CD8-positive, alpha-beta memory T cell (primary cell): Measurements from ENCODE around the gene ELAVL1. TPM values are rescaled to one million over a fixed set of nuclear protein-coding genes. Genes with fewer than 3 reads are reported as not detected.
A peak's percentile ranks its signal among the peaks of the same experiment; 100 is the strongest.

Source experiments
- CTCF ChIA-PET: fragments of 350-600 bp; sonication (Branson Sonifier 250); formaldehyde crosslinking; loops from one replicate; lab custom pipeline; 2021; ENCODE audit warnings: antibody characterized with exemption; lab: Charles Lee
- POLR2A ChIA-PET: fragments of 350-600 bp; sonication (Branson Sonifier 250); formaldehyde crosslinking; loops from one replicate; lab custom pipeline; 2021; ENCODE audit warnings: antibody characterized with exemption; lab: Charles Lee
- DNase-seq, 5 donors: peaks; one replicate each; pipeline versions ENCODE4 v3.0.0 to v3.0.0-alpha.2; 2020 to 2022; ENCODE audit warnings: mixed read lengths in 1 of 5
- H3K27ac ChIP-seq: one replicate; pipeline ENCODE4 v1.7.0; 2013; ENCODE audit warnings: low read depth, mild to moderate bottlenecking, low read length, moderate library complexity
- H3K27me3 ChIP-seq: 2 replicates; pipeline ENCODE4 v1.7.0; 2013; ENCODE audit warnings: low read length, mild to moderate bottlenecking; ENCODE audit not compliant: insufficient read depth, poor library complexity, severe bottlenecking
- H3K36me3 ChIP-seq: 2 replicates; pipeline ENCODE4 v1.7.0; 2013; ENCODE audit warnings: mild to moderate bottlenecking, low read length, moderate library complexity; ENCODE audit not compliant: insufficient read depth
- H3K4me1 ChIP-seq: 2 replicates; pipeline ENCODE4 v1.7.0; 2013; ENCODE audit warnings: mild to moderate bottlenecking, low read length, moderate library complexity; ENCODE audit not compliant: insufficient read depth
- H3K4me3 ChIP-seq: 2 replicates; pipeline ENCODE4 v1.7.0; 2013; ENCODE audit warnings: mild to moderate bottlenecking, low read length
- H3K9me3 ChIP-seq: 2 replicates; pipeline ENCODE4 v1.7.0; 2013; ENCODE audit warnings: mild to moderate bottlenecking, low read length
- H3K27ac Mint-ChIP-seq, 8 donors: one replicate each; pipeline ENCODE4 v1.8.0; 2020 to 2021; ENCODE audit warnings: mixed read lengths in 8 of 8, mild to moderate bottlenecking in 6 of 8, inconsistent platforms in 3 of 8, moderate library complexity in 3 of 8
- H3K27me3 Mint-ChIP-seq, 2 donors: one replicate each; pipeline ENCODE4 v1.8.0; 2020 to 2021; ENCODE audit warnings: mixed read lengths in 2 of 2, mild to moderate bottlenecking in 1 of 2, moderate library complexity in 1 of 2
- H3K36me3 Mint-ChIP-seq, 3 donors: one replicate each; pipeline ENCODE4 v1.8.0; 2020 to 2021; ENCODE audit warnings: mixed read lengths in 3 of 3, inconsistent platforms in 1 of 3, mild to moderate bottlenecking in 1 of 3
- H3K4me1 Mint-ChIP-seq, 3 donors: one replicate each; pipeline ENCODE4 v1.8.0; 2020 to 2021; ENCODE audit warnings: mixed read lengths in 3 of 3, inconsistent platforms in 1 of 3, mild to moderate bottlenecking in 1 of 3
- H3K4me3 Mint-ChIP-seq, 7 donors: one replicate each; pipeline ENCODE4 v1.8.0; 2020 to 2021; ENCODE audit warnings: mixed read lengths in 7 of 7, mild to moderate bottlenecking in 6 of 7, moderate library complexity in 4 of 7, inconsistent platforms in 2 of 7
- H3K9me3 Mint-ChIP-seq, 5 donors: one replicate each; pipeline ENCODE4 v1.8.0; 2020 to 2022; ENCODE audit warnings: mixed read lengths in 5 of 5, mild to moderate bottlenecking in 3 of 5, moderate library complexity in 2 of 5, inconsistent platforms in 1 of 5
- polyA plus RNA-seq: library from polyadenylated mRNA; unstranded; fragments of 300-500 nt; fragmentation: Illumina TruSeq; gene quantifications from one replicate; pipeline ENCODE4 v1.2.3, GENCODE V29; 2021
- total RNA-seq, 2 experiments: library from RNA; stranded (reverse); gene quantifications; one replicate each; pipeline ENCODE4 v1.2.3, GENCODE V29; 2021

ELAVL1 gene
- total and polyA plus RNA-seq, 3 experiments from 2014 or later: 63.3 to 164 (median 156) TPM

- Histone ChIP-seq H3K36me3 (peaks cover 26% of the 10 kb centered on the region), H3K4me1 (no peaks in the 10 kb centered on the region), H3K9me3 (no peaks in the 10 kb centered on the region), H3K4me3 (no peak overlapping the region), H3K27ac (no peak overlapping the region), H3K27me3 (no peaks in the 10 kb centered on the region)
- H3K27me3 Mint-ChIP-seq: no peaks in the 10 kb centered on the region
- peak overlapping the region in 1 of 8 donors; percentile 54 for H3K27ac Mint-ChIP-seq
- ChIA-PET POLR2A (no interaction called here), CTCF (no interaction called here)
- DNase-seq: no peak
- H3K9me3 Mint-ChIP-seq: no peaks in the 10 kb centered on the region
- H3K4me1 Mint-ChIP-seq: peaks cover 3 to 13% (median 11%) of the 10 kb centered on the region in 3 donors
- peaks cover 0 to 93% (median 4%) of the 10 kb centered on the region in 3 donors for H3K36me3 Mint-ChIP-seq
- no peak overlapping the region for H3K4me3 Mint-ChIP-seq
Measured at GRCh38 chr19:7982651-7983099, 22.8 kb downstream of the ELAVL1 start.

DNA sequence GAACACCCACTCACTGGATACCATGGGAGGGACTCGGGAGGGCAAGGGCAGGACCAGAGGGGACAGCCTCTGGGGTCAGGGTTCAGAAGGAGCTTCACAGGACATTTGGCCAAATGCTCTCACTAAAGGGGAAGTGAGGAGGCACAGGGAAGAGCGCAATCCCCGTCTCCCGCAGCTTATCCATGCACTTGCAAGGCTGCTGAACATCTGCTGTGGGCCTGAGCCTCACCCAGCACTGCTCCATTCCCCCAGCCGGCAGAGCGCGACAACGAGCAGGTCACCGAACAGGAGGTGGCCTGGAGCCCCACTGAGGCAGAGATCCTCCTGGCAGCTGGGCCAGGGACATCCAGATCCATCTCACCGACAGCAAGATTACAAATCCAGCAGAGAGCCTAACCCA, 23.3 kb downstream of the ELAVL1 start:
- H3K27me3 ChIP-seq: no peaks in the 10 kb centered on the region
- CTCF ChIA-PET: no interaction called here
- no peaks in the 10 kb centered on the region for H3K9me3 Mint-ChIP-seq

DNA sequence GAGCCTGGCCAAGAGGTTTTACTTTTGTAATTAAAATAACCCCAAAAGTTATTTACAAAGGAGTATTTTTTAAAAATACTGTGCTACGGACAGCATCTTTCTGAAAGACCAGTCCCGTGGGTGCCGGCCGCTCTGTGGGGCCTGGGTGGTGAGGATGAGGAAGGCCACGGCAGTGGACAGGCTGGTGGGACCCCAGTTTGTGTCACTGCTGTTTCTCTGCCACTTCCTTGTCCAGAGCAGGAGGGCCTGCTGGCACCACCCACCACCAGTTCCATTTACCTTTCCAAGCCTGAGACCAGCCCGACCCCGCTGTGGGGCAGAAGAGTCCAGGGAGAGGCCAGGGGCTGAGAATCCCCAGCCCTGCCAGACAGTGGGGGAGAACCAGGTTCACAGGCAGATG, 23.8 kb downstream of the ELAVL1 start:
- Histone ChIP-seq H3K9me3 (no peaks in the 10 kb centered on the region), H3K4me3 (no peak overlapping the region), H3K27ac (no peak overlapping the region), H3K4me1 (no peaks in the 10 kb centered on the region), H3K36me3 (peaks cover 26% of the 10 kb centered on the region), H3K27me3 (no peaks in the 10 kb centered on the region)
- Mint-ChIP-seq H3K27me3 (no peaks in the 10 kb centered on the region), H3K4me1 (peaks cover 1 to 7% (median 7%) of the 10 kb centered on the region in 3 donors), H3K36me3 (peaks cover 0 to 92% (median 2%) of the 10 kb centered on the region in 3 donors), H3K9me3 (no peaks in the 10 kb centered on the region), H3K4me3 (no peak overlapping the region), H3K27ac (no peak overlapping the region)
- ChIA-PET CTCF (no interaction called here), POLR2A (no interaction called here)
- no peak for DNase-seq

More for the DNA sequence above, 23.3 kb downstream of the ELAVL1 start:
- no peak overlapping the region for H3K4me3 Mint-ChIP-seq
- POLR2A ChIA-PET: no interaction called here
- no peaks in the 10 kb centered on the region for H3K27me3 Mint-ChIP-seq
- no peak for DNase-seq
- Histone ChIP-seq H3K4me1 (no peaks in the 10 kb centered on the region), H3K9me3 (no peaks in the 10 kb centered on the region), H3K36me3 (peaks cover 26% of the 10 kb centered on the region), H3K27ac (no peak overlapping the region), H3K4me3 (no peak overlapping the region)
- H3K36me3 Mint-ChIP-seq: peaks cover 0 to 92% (median 4%) of the 10 kb centered on the region in 3 donors
- no peak overlapping the region for H3K27ac Mint-ChIP-seq
- peaks cover 1 to 9% (median 8%) of the 10 kb centered on the region in 3 donors for H3K4me1 Mint-ChIP-seq

DNA sequence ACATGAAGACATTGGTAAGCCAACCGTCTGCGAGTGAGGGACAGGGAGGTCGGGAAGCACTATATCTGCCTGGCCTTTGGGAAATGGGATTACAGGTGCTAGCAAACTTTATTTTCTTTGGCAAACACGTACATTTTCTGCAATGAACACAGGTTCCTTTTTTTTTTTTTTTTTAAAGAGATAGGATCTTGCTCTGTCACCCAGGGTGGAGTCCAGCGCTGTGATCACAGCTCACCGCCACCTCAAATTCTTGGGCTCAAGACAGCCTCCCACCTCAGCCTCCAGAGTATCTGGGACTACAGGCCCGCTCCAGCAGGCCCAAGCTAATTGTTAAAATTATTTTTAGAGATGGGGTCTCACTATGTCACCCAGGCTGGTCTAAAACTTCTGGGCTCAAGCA, 24.2 kb downstream of the ELAVL1 start:
- no peak overlapping the region for H3K27ac ChIP-seq
- H3K4me3 ChIP-seq: no peak overlapping the region
- H3K36me3 Mint-ChIP-seq: peaks cover 0 to 89% (median 0%) of the 10 kb centered on the region in 3 donors
- peaks cover 1 to 3% (median 2%) of the 10 kb centered on the region in 3 donors for H3K4me1 Mint-ChIP-seq
- no peaks in the 10 kb centered on the region for H3K27me3 Mint-ChIP-seq
- no peak overlapping the region for H3K27ac Mint-ChIP-seq
- ChIA-PET POLR2A (no interaction called here), CTCF (no interaction called here)
- peaks cover 26% of the 10 kb centered on the region for H3K36me3 ChIP-seq
- no peak for DNase-seq
- no peaks in the 10 kb centered on the region for H3K9me3 Mint-ChIP-seq
- no peaks in the 10 kb centered on the region for H3K4me1 ChIP-seq
- no peak overlapping the region for H3K4me3 Mint-ChIP-seq
- no peaks in the 10 kb centered on the region for H3K9me3 ChIP-seq
- H3K27me3 ChIP-seq: no peaks in the 10 kb centered on the region

DNA sequence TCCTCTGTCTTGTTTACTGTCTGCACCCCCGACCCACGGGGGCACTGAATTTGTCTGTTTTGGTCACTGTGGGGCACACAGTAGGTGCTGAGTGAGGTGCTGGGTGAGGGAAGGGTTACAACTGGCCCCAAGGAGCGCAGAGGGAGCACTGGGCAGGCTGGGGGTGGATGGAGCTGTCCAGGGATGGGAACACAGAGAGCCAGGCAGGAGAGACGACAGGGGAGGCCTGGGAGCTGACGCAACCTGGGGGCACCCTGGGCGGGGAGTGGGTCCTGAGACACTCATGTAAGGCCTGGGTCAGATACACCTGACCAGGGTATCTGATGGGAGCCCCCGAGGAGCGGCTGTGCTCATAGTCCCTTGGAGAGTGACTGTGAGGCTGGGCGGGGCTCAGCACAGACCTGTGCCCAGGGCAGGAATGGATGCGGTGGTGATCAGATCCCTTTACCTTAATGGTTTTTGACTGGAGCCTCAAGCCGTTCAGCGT, 24.8 kb downstream of the ELAVL1 start:
- Mint-ChIP-seq H3K27me3 (no peaks in the 10 kb centered on the region), H3K27ac (no peak overlapping the region), H3K4me1 (no peaks in the 10 kb centered on the region), H3K36me3 (peaks cover 0 to 84% (median 0%) of the 10 kb centered on the region in 3 donors), H3K4me3 (no peak overlapping the region), H3K9me3 (no peaks in the 10 kb centered on the region)
- DNase-seq: no peak
- Histone ChIP-seq H3K27me3 (no peaks in the 10 kb centered on the region), H3K36me3 (peaks cover 26% of the 10 kb centered on the region), H3K27ac (no peak overlapping the region), H3K4me1 (no peaks in the 10 kb centered on the region), H3K4me3 (no peak overlapping the region), H3K9me3 (no peaks in the 10 kb centered on the region)
- CTCF ChIA-PET: no interaction called here
- POLR2A ChIA-PET: no interaction called here

GRCh38 chr19:7980168-7980567, 25.3 kb downstream of the ELAVL1 start:
- no peaks in the 10 kb centered on the region for H3K27me3 ChIP-seq
- Mint-ChIP-seq H3K27ac (peak overlapping the region in 1 of 8 donors; percentile 60), H3K9me3 (no peaks in the 10 kb centered on the region), H3K4me3 (no peak overlapping the region), H3K36me3 (peaks cover 0 to 85% (median 0%) of the 10 kb centered on the region in 3 donors), H3K4me1 (no peaks in the 10 kb centered on the region), H3K27me3 (no peaks in the 10 kb centered on the region)
- H3K4me1 ChIP-seq: no peaks in the 10 kb centered on the region
- ChIA-PET CTCF (no interaction called here), POLR2A (no interaction called here)
- peaks cover 26% of the 10 kb centered on the region for H3K36me3 ChIP-seq
- no peak overlapping the region for H3K27ac ChIP-seq
- no peak for DNase-seq
- no peak overlapping the region for H3K4me3 ChIP-seq
- no peaks in the 10 kb centered on the region for H3K9me3 ChIP-seq

- H3K36me3 ChIP-seq: peaks cover 26% of the 10 kb centered on the region
Measured at GRCh38 chr19:7979559-7979958, 25.9 kb downstream of the ELAVL1 start.

DNA sequence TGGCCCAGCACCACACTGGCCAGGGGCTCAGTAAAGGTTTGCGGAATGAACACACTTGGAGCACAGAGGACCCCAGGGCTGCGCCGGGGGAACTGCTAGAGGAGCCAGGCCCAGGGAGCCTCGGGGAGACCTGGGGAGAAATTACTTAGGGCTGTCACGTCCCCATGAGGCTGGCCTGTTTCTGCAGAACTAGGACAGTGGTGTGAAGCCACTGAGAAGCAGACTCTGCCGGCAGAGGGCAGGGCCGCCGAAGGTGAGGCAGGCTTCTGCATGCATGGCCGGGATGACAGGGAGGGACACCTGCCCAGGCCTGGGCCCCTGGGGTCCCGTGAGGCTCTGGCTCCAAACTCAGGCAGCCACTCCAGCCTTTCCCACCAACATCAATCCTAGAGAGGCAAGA, 26.4 kb downstream of the ELAVL1 start:
- Mint-ChIP-seq H3K4me1 (no peaks in the 10 kb centered on the region), H3K9me3 (no peaks in the 10 kb centered on the region), H3K27me3 (no peaks in the 10 kb centered on the region), H3K27ac (no peak overlapping the region), H3K4me3 (no peak overlapping the region), H3K36me3 (peaks cover 0 to 86% (median 0%) of the 10 kb centered on the region in 3 donors)
- H3K27ac ChIP-seq: no peak overlapping the region
- peaks cover 21% of the 10 kb centered on the region for H3K36me3 ChIP-seq
- CTCF ChIA-PET: no interaction called here
- no peak for DNase-seq
- POLR2A ChIA-PET: no interaction called here
- H3K9me3 ChIP-seq: no peaks in the 10 kb centered on the region
- no peak overlapping the region for H3K4me3 ChIP-seq
- H3K4me1 ChIP-seq: no peaks in the 10 kb centered on the region
- no peaks in the 10 kb centered on the region for H3K27me3 ChIP-seq

More at GRCh38 chr19:7979559-7979958, 25.9 kb downstream of the ELAVL1 start:
- no peaks in the 10 kb centered on the region for H3K9me3 ChIP-seq
- Mint-ChIP-seq H3K4me1 (no peaks in the 10 kb centered on the region), H3K36me3 (peaks cover 0 to 86% (median 0%) of the 10 kb centered on the region in 3 donors), H3K27me3 (no peaks in the 10 kb centered on the region), H3K27ac (no peak overlapping the region), H3K9me3 (no peaks in the 10 kb centered on the region), H3K4me3 (no peak overlapping the region)
- POLR2A ChIA-PET: no interaction called here
- H3K27ac ChIP-seq: no peak overlapping the region
- CTCF ChIA-PET: no interaction called here
- H3K27me3 ChIP-seq: no peaks in the 10 kb centered on the region
- no peaks in the 10 kb centered on the region for H3K4me1 ChIP-seq
- H3K4me3 ChIP-seq: no peak overlapping the region
- no peak for DNase-seq
